Measurements from ENCODE around the gene MARS1.

MARS1 gene

GRCh38 chr12:57473392-57473791 is 14.5 kb upstream of the MARS1 start:
- DNase-seq = no peak

- no peak for DNase-seq
Measured at GRCh38 chr12:57473886-57474285, 14.0 kb upstream of the MARS1 start.

GRCh38 chr12:57474430-57474829 is 13.4 kb upstream of the MARS1 start:
- DNase-seq = no peak

GRCh38 chr12:57474862-57475261 is 13.0 kb upstream of the MARS1 start:
- DNase-seq = no peak

GRCh38 chr12:57475271-57476161 is 12.4 kb upstream of the MARS1 start:
- DNase-seq = no peak

- DNase-seq = peak; percentile 90 to 91
Measured at GRCh38 chr12:57476162-57476992, 11.5 kb upstream of the MARS1 start.

GRCh38 chr12:57476993-57477709 is 10.7 kb upstream of the MARS1 start:
- DNase-seq = no peak

- peak; percentile 66 to 69 for DNase-seq
Measured at GRCh38 chr12:57477710-57478681, 9.9 kb upstream of the MARS1 start.

GRCh38 chr12:57479043-57479375 is 8.9 kb upstream of the MARS1 start:
- DNase-seq = no peak

GRCh38 chr12:57479376-57480115 is 8.3 kb upstream of the MARS1 start, which contains the start of gene ARHGAP9:
Gene ARHGAP9 (minus strand): TSS chr12:57479866. CDS start chr12:57479406, 460 bp downstream.
- peak; percentile 67 to 68 for DNase-seq

GRCh38 chr12:57481671-57482070 is 6.2 kb upstream of the MARS1 start:
- no peak for DNase-seq

GRCh38 chr12:57483466-57483865 is 4.4 kb upstream of the MARS1 start:
- no peak for DNase-seq

- DNase-seq = no peak
Measured at GRCh38 chr12:57485695-57486094, 2.2 kb upstream of the MARS1 start.

GRCh38 chr12:57487055-57487596 is 742 bp upstream of the MARS1 start:
- DNase-seq = no peak

- DNase-seq = no peak
Measured at GRCh38 chr12:57488402-57489156, 711 bp downstream of the MARS1 start.

GRCh38 chr12:57489157-57489641 is 1.3 kb downstream of the MARS1 start:
- no peak for DNase-seq

- DNase-seq = no peak
Measured at GRCh38 chr12:57490126-57490525, 2.3 kb downstream of the MARS1 start.

- DNase-seq = no peak
Measured at GRCh38 chr12:57491393-57492280, 3.8 kb downstream of the MARS1 start.
